ENCODE measurements around the gene EYA2.

EYA2 gene

GRCh38 chr20:47075263-47075662, 180.6 kb downstream of the EYA2 start:
- no peak for TF ChIP-seq SUZ12 (IDR thresholded peaks at IDR 0.05)
- TF ChIP-seq HDGF (IDR thresholded peaks at IDR 0.05; ENCODE audit: borderline replicate concordance): no peak
- TF ChIP-seq FOXM1 (IDR thresholded peaks at IDR 0.05; ENCODE audit: borderline replicate concordance): no peak
- TF ChIP-seq CTBP1 (IDR thresholded peaks at IDR 0.05; ENCODE audit: borderline replicate concordance): no peak
- TF ChIP-seq PKNOX1 (IDR thresholded peaks at IDR 0.05): no peak
- no peak for TF ChIP-seq ZNF384 (IDR thresholded peaks at IDR 0.05)
- no peak for TF ChIP-seq TARDBP (IDR thresholded peaks at IDR 0.05)
- TF ChIP-seq SP1 (IDR thresholded peaks at IDR 0.05): no peak
- no peak for TF ChIP-seq L3MBTL2 (conservative IDR thresholded peaks at IDR 0.05)
- TF ChIP-seq BHLHE40 (IDR thresholded peaks at IDR 0.05; ENCODE audit: borderline replicate concordance): no peak
- TF ChIP-seq NFRKB (IDR thresholded peaks at IDR 0.05): no peak
- no peak for TF ChIP-seq ELF4 (IDR thresholded peaks at IDR 0.05)
- TF ChIP-seq ARNT (IDR thresholded peaks at IDR 0.05): no peak
- TF ChIP-seq FOXA1 (IDR thresholded peaks at IDR 0.05): no peak
- TF ChIP-seq FOXK2 (IDR thresholded peaks at IDR 0.05): no peak
- POLR2A ChIA-PET: no interaction called here
- CTCF ChIA-PET: no interaction called here
- no peak for DNase-seq (ENCODE audit: extremely low spot score)

- TF ChIP-seq PKNOX1 (IDR thresholded peaks at IDR 0.05) (no peak), L3MBTL2 (conservative IDR thresholded peaks at IDR 0.05) (no peak), ZNF384 (IDR thresholded peaks at IDR 0.05) (no peak), HDGF (IDR thresholded peaks at IDR 0.05; ENCODE audit: borderline replicate concordance) (no peak), SP1 (IDR thresholded peaks at IDR 0.05) (no peak), ARNT (IDR thresholded peaks at IDR 0.05) (no peak), FOXA1 (IDR thresholded peaks at IDR 0.05) (no peak), LEF1 (IDR thresholded peaks at IDR 0.05; ENCODE audit: borderline replicate concordance) (no peak)
- CTCF ChIA-PET: no interaction called here
- DNase-seq (ENCODE audit: extremely low spot score): no peak
- POLR2A ChIA-PET: no interaction called here
Observed at GRCh38 chr20:47079047-47079446, 184.4 kb downstream of the EYA2 start.

GRCh38 chr20:47080365-47080764, 185.7 kb downstream of the EYA2 start:
- ChIA-PET CTCF (no interaction called here), POLR2A (no interaction called here)
- DNase-seq (ENCODE audit: extremely low spot score): no peak
- TF ChIP-seq ZNF384 (IDR thresholded peaks at IDR 0.05) (no peak), SUZ12 (IDR thresholded peaks at IDR 0.05) (no peak), PKNOX1 (IDR thresholded peaks at IDR 0.05) (no peak), BHLHE40 (IDR thresholded peaks at IDR 0.05; ENCODE audit: borderline replicate concordance) (no peak), CTBP1 (IDR thresholded peaks at IDR 0.05; ENCODE audit: borderline replicate concordance) (no peak), HDGF (IDR thresholded peaks at IDR 0.05; ENCODE audit: borderline replicate concordance) (no peak), L3MBTL2 (conservative IDR thresholded peaks at IDR 0.05) (no peak), NFRKB (IDR thresholded peaks at IDR 0.05) (no peak), ARNT (IDR thresholded peaks at IDR 0.05) (no peak), TARDBP (IDR thresholded peaks at IDR 0.05) (no peak), FOXM1 (IDR thresholded peaks at IDR 0.05; ENCODE audit: borderline replicate concordance) (no peak), SP1 (IDR thresholded peaks at IDR 0.05) (no peak), FOXA1 (IDR thresholded peaks at IDR 0.05) (no peak), ELF4 (IDR thresholded peaks at IDR 0.05) (no peak), FOXK2 (IDR thresholded peaks at IDR 0.05) (no peak), LEF1 (IDR thresholded peaks at IDR 0.05; ENCODE audit: borderline replicate concordance) (no peak)

- ChIA-PET CTCF (no interaction called here), POLR2A (no interaction called here)
- no peak for TF ChIP-seq ZNF384 (IDR thresholded peaks at IDR 0.05)
- TF ChIP-seq HDGF (IDR thresholded peaks at IDR 0.05; ENCODE audit: borderline replicate concordance): no peak
- DNase-seq (ENCODE audit: extremely low spot score): no peak
Observed at GRCh38 chr20:47086316-47086715, 191.7 kb downstream of the EYA2 start.

GRCh38 chr20:47088335-47088734, 193.7 kb downstream of the EYA2 start:
- ChIA-PET POLR2A (no interaction called here), CTCF (interaction anchor here (0.5 kb wide), 1 partner anchor 946 kb away, joined by 5 read pairs; no protein-coding TSS in a partner anchor)
- no peak for TF ChIP-seq ELF4 (IDR thresholded peaks at IDR 0.05)
- no peak for TF ChIP-seq FOXA1 (IDR thresholded peaks at IDR 0.05)
- TF ChIP-seq SUZ12 (IDR thresholded peaks at IDR 0.05): no peak
- no peak for TF ChIP-seq LEF1 (IDR thresholded peaks at IDR 0.05; ENCODE audit: borderline replicate concordance)
- TF ChIP-seq FOXM1 (IDR thresholded peaks at IDR 0.05; ENCODE audit: borderline replicate concordance): no peak
- no peak for TF ChIP-seq CTBP1 (IDR thresholded peaks at IDR 0.05; ENCODE audit: borderline replicate concordance)
- no peak for TF ChIP-seq FOXK2 (IDR thresholded peaks at IDR 0.05)
- no peak for TF ChIP-seq L3MBTL2 (conservative IDR thresholded peaks at IDR 0.05)
- TF ChIP-seq HDGF (IDR thresholded peaks at IDR 0.05; ENCODE audit: borderline replicate concordance): no peak
- no peak for TF ChIP-seq SP1 (IDR thresholded peaks at IDR 0.05)
- TF ChIP-seq ZNF384 (IDR thresholded peaks at IDR 0.05): no peak
- no peak for TF ChIP-seq TARDBP (IDR thresholded peaks at IDR 0.05)
- TF ChIP-seq ARNT (IDR thresholded peaks at IDR 0.05): no peak
- no peak for DNase-seq (ENCODE audit: extremely low spot score)

GRCh38 chr20:47089151-47089550, 194.5 kb downstream of the EYA2 start:
- TF ChIP-seq PKNOX1 (IDR thresholded peaks at IDR 0.05): no peak
- no peak for TF ChIP-seq TARDBP (IDR thresholded peaks at IDR 0.05)
- TF ChIP-seq FOXK2 (IDR thresholded peaks at IDR 0.05): no peak
- no peak for TF ChIP-seq FOXM1 (IDR thresholded peaks at IDR 0.05; ENCODE audit: borderline replicate concordance)
- TF ChIP-seq CTBP1 (IDR thresholded peaks at IDR 0.05; ENCODE audit: borderline replicate concordance): no peak
- TF ChIP-seq HDGF (IDR thresholded peaks at IDR 0.05; ENCODE audit: borderline replicate concordance): no peak
- TF ChIP-seq ARNT (IDR thresholded peaks at IDR 0.05): no peak
- no peak for TF ChIP-seq ELF4 (IDR thresholded peaks at IDR 0.05)
- TF ChIP-seq ZNF384 (IDR thresholded peaks at IDR 0.05): no peak
- no peak for TF ChIP-seq BHLHE40 (IDR thresholded peaks at IDR 0.05; ENCODE audit: borderline replicate concordance)
- no peak for TF ChIP-seq SUZ12 (IDR thresholded peaks at IDR 0.05)
- TF ChIP-seq LEF1 (IDR thresholded peaks at IDR 0.05; ENCODE audit: borderline replicate concordance): no peak
- TF ChIP-seq FOXA1 (IDR thresholded peaks at IDR 0.05): no peak
- no peak for TF ChIP-seq SP1 (IDR thresholded peaks at IDR 0.05)
- no peak for TF ChIP-seq NFRKB (IDR thresholded peaks at IDR 0.05)
- POLR2A ChIA-PET: no interaction called here
- no peak for DNase-seq (ENCODE audit: extremely low spot score)

More at GRCh38 chr20:47089151-47089550, 194.5 kb downstream of the EYA2 start:
- CTCF ChIA-PET: interaction anchor here (0.5 kb wide), 1 partner anchor 945 kb away, joined by 5 read pairs; no protein-coding TSS in a partner anchor

Data from HEK293T (cell line).